ENCODE data around the gene MRPS14.
"Not testable (repeated sequence)": the region's sequence is repeated elsewhere in the genome, so short reads cannot be mapped to it uniquely, and the experiment has no call there.

MRPS14 gene

GRCh38 chr1:175023043-175023921 is at the start of gene MRPS14:
TSS of gene MRPS14 (minus strand) at chr1:175023425. CDS start at chr1:175023408, 17 bp downstream.
- peak; percentile 98 to 99 for DNase-seq

- no peak for DNase-seq
These were observed 49.1 kb upstream of the MRPS14 start for GRCh38 chr1:175072099-175072951.

- no peak for DNase-seq
These were observed 48.2 kb upstream of the MRPS14 start for GRCh38 chr1:175071276-175071943.

- no peak for DNase-seq
These were observed 47.6 kb upstream of the MRPS14 start for GRCh38 chr1:175070818-175071217.

GRCh38 chr1:175067362-175068106 is 44.3 kb upstream of the MRPS14 start, which contains the start of gene TNN:
TSS of gene TNN (plus strand) at chr1:175067833. CDS start at chr1:175077419, 9,586 bp downstream.
- no peak for DNase-seq

- no peak for DNase-seq
These were observed 39.6 kb upstream of the MRPS14 start for GRCh38 chr1:175062858-175063257.

- DNase-seq, result no peak
These were observed 39.1 kb upstream of the MRPS14 start for GRCh38 chr1:175062339-175062738.

- no peak for DNase-seq
These were observed 31.5 kb upstream of the MRPS14 start for GRCh38 chr1:175054736-175055135.

GRCh38 chr1:175050992-175051391 is 27.8 kb upstream of the MRPS14 start:
- no peak for DNase-seq

- no peak for DNase-seq
These were observed 22.3 kb upstream of the MRPS14 start for GRCh38 chr1:175045519-175045918.

- DNase-seq, result no peak
These were observed 21.9 kb upstream of the MRPS14 start for GRCh38 chr1:175045097-175045496.

- DNase-seq, result not testable (repeated sequence)
These were observed 21.4 kb upstream of the MRPS14 start for GRCh38 chr1:175044591-175044990.

GRCh38 chr1:175043824-175044223 is 20.6 kb upstream of the MRPS14 start:
- no peak for DNase-seq

GRCh38 chr1:175042650-175043049 is 19.4 kb upstream of the MRPS14 start:
- DNase-seq, result no peak

GRCh38 chr1:175040324-175040879 is 17.2 kb upstream of the MRPS14 start:
- no peak for DNase-seq

GRCh38 chr1:175037416-175037815 is 14.2 kb upstream of the MRPS14 start:
- DNase-seq, result no peak

- no peak for DNase-seq
These were observed 13.3 kb upstream of the MRPS14 start for GRCh38 chr1:175036476-175036875.

- no peak for DNase-seq
These were observed 12.6 kb upstream of the MRPS14 start for GRCh38 chr1:175035865-175036264.

- no peak for DNase-seq
These were observed 11.6 kb upstream of the MRPS14 start for GRCh38 chr1:175034775-175035174.

GRCh38 chr1:175033953-175034352 is 10.7 kb upstream of the MRPS14 start:
- no peak for DNase-seq

- DNase-seq, result no peak
These were observed 1.5 kb upstream of the MRPS14 start for GRCh38 chr1:175024773-175025172.

- DNase-seq, result not testable (repeated sequence)
These were observed 657 bp upstream of the MRPS14 start for GRCh38 chr1:175023922-175024242.

Measured in CD4-positive, alpha-beta T cell treated with Interleukin-1 beta for 1 hour (primary cell).